Transverse colon (tissue), 4 donors: Measurements from ENCODE around the gene RPGRIP1.

ENCODE experiments used
- CTCF ChIP-seq, 5 experiments: fragments of 200-600 bp in 3 of 5; fragments of 450-650 bp in 2 of 5; sonication (generic) in 3 of 5; IDR thresholded peaks; 1 replicate in 2 of 5; 2 replicates in 3 of 5; pipeline ENCODE4 v1.5.1; 2016 to 2017; ENCODE audit warnings: antibody characterized with exemption in 5 of 5, inconsistent platforms in 3 of 5, mild to moderate bottlenecking in 2 of 5, moderate library complexity in 1 of 5
- POLR2A ChIP-seq: fragments of 450-650 bp; IDR thresholded peaks from one replicate; pipeline ENCODE4 v1.6.1; 2016; ENCODE audit warnings: antibody characterized with exemption, mild to moderate bottlenecking, moderate library complexity
- POLR2AphosphoS5 ChIP-seq, 3 donors: sonication (generic); formaldehyde crosslinking; IDR thresholded peaks; one replicate each; pipeline ENCODE4 v1.6.1; 2016; ENCODE audit warnings: antibody characterized with exemption in 3 of 3

- TF ChIP-seq POLR2A: no peak
- no peak for TF ChIP-seq CTCF (IDR thresholded peaks at IDR 0.05)
- no peak for TF ChIP-seq POLR2AphosphoS5 (IDR thresholded peaks at IDR 0.05)
These were observed 31.5 kb upstream of the RPGRIP1 start for GRCh38 chr14:21248338-21248737.
